ENCODE results near the gene GATAD2A. TPM values are rescaled to one million over a fixed set of nuclear protein-coding genes. Genes with fewer than 3 reads are reported as not detected.

The GATAD2A gene
- polyA plus RNA-seq, 4 donors = 40.6 to 57.7 (median 50.0) TPM

DNA sequence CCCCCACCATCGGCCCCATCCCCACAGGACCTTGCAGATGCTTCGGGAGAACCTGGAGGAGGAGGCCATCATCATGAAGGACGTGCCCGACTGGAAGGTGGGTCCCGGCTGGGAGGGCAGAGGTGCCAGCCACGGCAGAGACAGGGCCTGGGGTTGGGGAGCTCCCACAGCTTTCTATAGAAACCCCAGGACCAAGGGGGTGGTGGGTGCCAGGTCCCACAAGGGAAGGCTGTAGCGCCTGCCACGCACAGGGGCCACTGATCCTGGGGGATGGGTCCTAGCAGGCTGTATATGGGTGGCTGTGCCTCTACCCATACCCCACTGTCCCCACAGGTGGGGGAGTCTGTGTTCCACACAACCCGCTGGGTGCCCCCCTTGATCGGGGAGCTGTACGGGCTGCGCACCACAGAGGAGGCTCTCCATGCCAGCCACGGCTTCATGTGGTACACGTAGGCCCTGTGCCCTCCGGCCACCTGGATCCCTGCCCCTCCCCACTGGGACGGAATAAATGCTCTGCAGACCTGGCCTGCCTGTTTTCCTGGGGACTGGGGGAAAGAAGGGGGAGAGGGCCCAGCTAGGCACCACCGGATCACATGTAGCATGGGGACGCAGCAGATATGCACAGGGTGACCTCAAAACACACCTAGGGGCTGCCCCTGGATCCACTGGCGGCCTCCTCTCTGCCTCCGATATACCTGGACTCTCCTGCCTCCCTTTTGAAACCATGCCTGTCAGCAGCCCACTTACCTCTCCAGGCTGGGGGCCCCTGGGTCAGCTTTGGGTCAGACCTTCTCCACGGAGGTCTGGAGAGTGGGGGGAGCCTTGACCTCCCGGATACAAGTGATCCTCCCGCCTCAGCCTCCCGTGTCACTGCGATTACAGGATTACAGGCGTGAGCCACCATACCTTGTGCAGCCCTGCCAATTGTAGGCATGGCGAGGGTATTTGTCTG, 122.5 kb downstream of the GATAD2A start:
- no peak for DNase-seq (ENCODE audit: low read depth in 4 of 4, low spot score in 2 of 4)

DNA sequence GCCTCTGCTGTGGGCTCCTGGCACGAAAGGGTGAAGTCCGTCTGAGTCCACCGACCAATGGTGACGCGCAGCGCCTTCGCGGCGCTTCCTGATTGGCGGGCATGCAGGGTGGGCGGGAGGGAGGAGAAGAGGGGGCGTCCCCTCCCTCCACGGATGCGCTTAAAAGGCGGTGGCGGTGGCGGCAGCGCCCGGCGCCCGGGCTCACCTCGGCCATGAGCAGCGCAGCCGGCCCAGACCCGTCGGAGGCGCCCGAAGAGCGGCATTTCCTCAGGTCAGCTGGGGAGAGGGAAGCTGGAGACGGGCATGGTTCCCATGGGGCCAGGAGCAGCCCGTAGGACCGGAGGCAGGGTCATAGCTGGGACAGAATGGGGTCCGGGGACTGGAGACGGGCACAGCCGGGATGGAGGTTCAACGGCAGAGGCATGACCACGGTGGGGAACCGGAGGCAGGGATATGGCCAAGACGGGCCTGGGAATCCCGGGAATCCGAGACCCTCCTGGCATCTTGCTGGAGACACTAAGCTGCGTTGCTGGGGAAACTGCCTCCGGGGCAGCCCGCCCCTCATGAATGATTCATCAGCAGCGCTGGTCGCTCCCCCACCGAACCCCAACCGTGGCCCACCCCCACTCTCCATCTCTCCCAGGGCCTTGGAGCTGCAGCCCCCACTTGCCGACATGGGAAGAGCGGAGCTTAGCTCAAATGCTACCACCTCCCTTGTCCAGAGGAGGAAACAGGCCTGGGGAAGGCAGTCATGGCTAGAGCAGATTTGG, 123.4 kb downstream of the GATAD2A start, which contains the start of gene YJEFN3:
TSS of gene YJEFN3 (plus strand) at position 191 of the 770 bp plus-strand sequence. CDS start at position 213, 22 bp downstream.
- no peak for DNase-seq (ENCODE audit: low read depth in 4 of 4, low spot score in 2 of 4)

DNA sequence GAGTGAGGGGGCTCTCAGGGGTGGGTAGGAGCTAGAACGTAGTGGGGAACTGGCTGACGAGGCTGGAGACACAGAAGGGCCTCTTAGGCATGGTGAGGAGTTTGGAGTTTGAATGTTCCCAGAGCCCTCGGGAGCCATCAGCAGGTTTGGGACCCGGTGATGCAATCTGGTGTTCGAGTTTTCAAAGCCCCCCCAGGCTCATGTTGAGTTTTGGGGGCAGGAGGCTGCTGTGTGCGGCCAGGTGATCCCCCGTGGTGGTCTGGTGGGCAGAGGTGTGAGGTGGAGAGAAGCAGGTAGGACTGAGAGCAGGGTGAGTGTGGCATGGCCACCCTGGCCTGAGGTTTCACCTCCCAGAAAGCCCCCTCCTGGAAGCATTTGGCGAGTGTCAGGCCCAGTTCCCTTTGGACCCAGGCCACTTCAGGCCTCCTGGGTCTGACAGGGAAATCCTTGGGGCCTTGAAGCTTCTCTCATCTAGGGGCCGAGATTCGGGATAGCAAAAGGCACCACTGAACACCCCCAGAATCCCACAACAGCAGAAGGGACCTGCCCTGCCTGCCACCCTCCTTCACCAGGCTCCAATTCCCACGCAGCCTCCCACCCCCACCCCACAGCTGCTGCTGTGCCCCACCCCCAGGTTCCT, 124.4 kb downstream of the GATAD2A start:
- no peak for DNase-seq (ENCODE audit: low read depth in 4 of 4, low spot score in 2 of 4)

DNA sequence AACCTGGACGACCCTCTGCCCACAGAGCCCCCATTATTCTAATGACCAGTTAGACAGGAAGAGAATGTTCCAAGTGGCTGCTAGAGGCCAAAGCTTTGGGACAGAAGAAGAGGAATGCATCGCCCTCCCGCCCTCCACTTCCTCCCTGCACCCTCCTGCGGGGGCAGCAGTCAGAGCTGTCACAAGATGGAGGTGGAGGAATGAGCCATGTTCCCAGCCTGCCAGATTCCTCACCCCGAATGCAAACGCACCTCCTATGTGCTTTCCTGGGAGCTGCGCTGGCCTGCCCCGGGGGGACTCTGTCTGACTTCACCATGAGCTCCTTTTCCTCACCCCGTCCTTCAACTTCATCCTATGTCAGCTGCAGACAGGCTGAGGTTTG, 124.9 kb downstream of the GATAD2A start:
- no peak for DNase-seq (ENCODE audit: low read depth in 4 of 4, low spot score in 2 of 4)

DNA sequence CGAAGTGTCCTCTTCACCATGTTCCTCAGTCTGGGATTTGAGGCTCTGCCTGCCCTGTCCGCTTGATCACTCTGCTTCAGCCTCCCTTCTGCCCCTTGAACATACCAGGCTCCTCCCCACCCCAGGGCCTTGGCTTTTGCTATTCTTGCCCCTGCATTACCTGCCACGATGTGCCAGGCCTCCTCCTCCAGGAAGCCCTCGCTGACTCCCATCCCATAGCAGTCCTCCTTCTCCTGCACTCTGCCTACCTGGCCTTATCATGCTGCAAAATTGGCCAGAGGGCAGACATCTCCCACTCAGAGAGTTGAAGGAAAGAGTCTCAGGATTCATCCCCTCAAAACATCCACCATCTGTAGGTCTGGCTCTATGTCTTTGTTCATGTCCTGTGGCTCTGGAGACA, 125.4 kb downstream of the GATAD2A start:
- no peak for DNase-seq (ENCODE audit: low read depth in 4 of 4, low spot score in 2 of 4)

DNA sequence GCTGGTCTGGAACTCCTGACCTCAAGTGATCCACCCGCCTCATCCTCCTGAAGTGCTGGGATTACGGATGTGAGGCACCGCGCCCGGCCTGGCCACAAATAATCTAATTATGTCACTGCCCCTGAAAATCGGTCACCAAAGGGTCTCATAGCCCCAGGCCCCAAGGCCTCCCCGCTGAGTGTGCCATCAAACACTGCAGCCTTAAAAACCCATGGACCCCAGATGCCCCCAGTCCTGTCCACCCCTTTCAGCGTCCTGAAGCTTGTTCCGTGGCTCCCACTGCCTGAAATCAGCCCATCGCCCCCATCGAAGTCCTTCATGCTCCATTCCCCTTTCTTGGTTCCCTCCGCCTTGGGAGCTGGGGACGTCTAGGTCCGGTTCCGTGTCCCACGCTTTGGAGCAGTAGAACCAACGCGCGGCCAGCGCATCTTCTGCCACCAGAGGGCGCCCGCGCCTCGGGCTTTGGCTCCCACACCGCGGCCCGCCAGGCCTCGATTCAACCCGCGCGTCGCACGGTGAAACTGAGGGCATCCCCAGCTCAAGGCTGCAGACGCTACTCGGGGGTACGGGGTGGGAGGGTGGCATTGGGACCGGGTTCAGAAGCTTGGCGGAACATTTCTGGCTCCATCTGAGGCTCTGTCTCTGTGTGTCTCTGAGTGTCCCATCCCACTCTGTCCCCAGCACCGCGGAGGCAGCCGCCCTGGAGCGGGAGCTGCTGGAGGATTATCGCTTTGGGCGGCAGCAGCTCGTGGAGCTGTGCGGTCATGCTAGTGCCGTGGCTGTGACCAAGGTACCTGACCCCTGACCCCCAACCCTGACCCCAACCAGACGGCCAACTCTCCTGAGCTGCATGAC, 126.7 kb downstream of the GATAD2A start:
- DNase-seq (ENCODE audit: low read depth in 4 of 4, low spot score in 2 of 4) = no peak

DNA sequence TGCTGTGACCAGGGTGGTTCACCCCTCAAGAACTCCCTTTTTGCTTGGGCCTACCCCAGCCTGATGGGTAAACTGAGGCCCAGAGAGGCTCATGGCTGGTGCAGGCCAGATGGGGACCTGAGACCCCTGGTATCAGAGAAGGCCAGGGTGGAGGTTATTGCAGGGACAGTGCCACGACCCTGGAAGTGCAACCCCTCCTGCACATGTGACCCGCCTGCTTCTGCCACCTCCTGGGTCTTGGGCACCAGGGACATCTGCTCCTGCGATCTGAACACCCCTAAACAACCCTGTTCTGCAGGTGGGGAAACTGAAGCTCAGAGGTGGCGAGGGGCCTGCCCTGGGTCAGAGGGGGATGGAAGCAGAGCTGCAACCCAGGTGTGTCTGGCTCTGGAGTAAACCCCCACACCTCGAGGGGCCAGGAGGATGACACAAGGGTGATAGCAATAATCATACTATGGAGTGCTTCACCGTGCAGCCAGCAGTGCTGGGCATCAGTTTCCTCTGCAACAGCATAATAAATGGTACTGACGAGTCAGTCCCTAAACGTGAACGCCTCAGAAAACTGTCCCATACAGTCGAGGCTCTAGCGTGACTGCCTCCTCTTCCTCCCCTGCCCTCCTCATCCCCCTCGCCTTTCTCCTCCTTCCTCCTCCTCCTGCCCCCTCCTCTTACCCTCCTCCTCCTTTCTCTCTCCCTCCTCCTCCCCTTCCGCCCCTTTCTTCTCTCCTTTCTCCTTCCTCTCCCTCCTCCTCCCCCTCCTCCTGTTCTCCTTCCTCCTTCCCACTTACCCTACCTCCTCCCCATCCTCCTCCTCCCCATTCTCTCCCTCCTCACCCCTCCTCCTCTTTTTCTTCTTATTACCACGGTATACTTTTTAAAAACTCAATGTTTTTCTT, 127.6 kb downstream of the GATAD2A start:
- DNase-seq (ENCODE audit: low read depth in 4 of 4, low spot score in 2 of 4) = no peak

DNA sequence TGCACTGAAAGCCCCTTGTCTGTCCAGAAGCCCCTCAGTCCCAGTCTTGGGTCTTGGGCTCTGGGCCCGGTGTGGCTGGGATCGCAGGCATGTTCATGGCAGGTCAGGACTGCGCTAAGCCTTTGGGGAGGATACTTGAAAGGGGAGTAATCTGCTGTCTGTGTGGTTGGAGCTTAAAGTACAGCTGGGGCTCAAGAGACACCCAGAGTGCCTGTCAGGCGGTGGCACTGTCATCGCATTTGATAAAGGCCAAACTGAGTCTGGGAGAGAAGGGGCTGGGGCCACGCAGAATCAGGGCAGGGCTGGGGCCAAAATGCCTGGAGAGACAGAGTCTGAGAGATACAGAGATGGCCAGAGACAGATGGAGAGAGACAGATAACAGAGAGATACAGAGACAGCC, 128.4 kb downstream of the GATAD2A start:
- DNase-seq (ENCODE audit: low read depth in 4 of 4, low spot score in 2 of 4) = no peak

DNA sequence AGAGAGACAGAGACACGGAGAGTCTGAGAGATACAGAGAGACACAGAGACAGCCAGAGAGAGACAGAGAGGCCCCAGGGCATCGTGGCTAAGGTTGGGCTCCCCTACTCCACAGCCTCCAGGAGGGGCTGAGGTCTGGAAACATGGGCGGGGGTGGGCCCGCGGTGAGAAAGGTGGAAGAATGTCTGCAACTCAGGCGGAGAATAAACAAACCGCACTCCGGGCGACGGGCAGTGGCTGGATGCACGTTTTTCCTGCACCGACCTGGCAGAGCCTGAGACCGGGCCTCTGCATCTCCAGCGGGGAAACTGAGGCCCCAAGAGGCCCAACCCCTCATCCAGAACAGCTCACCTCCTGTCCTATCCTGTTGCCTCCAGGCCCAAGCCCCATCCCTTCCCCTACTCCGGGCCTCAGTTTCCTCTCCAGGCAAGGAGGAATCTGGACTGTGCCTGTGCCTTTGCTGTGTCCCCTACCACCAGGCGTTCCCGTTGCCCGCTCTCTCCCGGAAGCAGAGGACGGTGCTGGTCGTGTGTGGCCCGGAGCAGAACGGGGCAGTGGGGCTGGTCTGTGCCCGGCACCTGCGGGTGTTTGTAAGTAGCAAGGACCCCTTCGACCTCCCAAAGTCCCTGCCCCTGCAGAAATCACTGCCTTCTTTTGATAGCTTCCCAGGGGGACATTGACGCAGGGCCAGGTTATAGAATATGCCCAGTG, 129.2 kb downstream of the GATAD2A start:
- no peak for DNase-seq (ENCODE audit: low read depth in 4 of 4, low spot score in 2 of 4)

DNA sequence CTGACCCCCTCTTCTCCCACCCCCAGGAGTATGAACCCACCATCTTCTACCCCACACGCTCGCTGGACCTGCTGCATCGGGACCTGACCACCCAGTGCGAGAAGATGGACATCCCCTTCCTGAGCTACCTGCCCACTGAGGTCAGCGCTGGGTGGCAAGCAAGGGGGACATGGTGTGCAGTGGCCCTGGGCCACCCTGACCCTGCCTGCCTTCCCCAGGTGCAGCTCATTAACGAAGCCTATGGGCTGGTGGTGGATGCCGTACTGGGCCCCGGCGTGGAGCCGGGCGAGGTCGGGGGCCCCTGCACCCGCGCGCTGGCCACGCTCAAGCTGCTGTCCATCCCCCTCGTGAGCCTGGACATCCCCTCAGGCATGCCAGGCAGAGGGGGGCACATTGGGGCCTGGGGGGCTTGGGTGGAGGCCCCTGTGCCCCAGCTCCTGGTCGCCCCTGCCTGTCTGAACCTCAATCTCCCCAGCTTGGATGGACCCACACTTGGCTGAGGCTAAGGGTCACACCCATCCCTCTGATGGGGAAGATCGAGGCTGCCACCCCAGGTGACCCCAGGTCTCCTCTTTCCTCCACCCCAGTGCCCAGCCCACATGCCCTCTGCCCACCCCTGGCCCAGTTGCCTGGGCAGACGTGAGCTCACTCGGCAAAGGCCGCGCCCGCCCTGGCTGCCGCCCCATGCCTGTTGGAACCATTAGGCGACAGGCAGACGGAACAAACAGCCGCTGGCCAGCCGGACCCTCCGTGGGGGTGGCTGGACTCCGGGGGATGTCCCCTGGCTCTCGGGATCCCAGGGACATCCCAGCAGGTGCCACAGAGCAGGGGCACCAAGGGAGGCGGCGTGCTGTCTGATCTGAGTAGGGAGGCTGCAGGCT, 130.1 kb downstream of the GATAD2A start:
- no peak for DNase-seq (ENCODE audit: low read depth in 4 of 4, low spot score in 2 of 4)

DNA sequence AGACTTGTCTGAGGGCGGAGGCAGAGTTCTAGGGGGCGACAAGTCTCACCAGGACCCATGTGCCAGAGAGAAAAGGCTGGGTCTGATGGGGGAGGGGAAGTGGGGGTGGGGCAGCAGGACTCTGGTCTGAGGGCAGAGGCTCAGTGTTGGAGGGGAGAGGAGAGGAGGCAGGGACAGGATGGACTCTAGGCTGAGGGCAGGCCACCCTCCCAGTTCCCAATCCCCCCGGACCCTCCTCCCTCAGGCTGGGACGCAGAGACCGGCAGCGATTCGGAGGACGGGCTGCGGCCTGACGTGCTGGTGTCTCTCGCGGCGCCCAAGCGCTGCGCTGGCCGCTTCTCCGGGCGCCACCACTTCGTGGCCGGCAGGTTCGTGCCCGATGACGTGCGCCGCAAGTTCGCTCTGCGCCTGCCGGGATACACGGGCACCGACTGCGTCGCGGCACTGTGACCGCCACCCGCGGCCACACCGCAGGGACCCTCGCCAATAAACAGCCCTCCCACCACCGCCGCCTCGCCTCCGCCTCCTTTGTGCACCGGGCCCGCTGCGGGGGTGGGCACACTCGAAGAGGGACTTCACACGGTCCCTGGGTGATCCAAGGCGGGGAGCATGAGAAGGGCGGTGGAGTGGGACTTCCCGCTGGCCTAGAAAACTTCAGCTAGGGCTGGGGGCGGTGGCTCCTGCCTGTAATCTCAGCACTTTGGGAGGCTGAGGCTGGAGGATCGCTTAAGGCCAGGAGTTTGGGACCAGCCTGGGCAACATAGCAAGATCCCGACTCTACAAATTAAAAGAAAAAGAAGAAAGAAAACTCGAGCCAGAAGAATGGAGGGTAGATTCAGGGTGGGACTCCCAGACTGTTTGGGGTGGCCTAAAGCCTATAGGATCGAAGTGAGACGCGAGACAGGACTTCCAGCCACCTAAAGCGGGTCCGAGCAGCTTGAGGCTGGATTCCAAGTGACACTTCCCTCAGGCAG, 131.9 kb downstream of the GATAD2A start:
- DNase-seq (ENCODE audit: low read depth in 4 of 4, low spot score in 2 of 4) = no peak

DNA sequence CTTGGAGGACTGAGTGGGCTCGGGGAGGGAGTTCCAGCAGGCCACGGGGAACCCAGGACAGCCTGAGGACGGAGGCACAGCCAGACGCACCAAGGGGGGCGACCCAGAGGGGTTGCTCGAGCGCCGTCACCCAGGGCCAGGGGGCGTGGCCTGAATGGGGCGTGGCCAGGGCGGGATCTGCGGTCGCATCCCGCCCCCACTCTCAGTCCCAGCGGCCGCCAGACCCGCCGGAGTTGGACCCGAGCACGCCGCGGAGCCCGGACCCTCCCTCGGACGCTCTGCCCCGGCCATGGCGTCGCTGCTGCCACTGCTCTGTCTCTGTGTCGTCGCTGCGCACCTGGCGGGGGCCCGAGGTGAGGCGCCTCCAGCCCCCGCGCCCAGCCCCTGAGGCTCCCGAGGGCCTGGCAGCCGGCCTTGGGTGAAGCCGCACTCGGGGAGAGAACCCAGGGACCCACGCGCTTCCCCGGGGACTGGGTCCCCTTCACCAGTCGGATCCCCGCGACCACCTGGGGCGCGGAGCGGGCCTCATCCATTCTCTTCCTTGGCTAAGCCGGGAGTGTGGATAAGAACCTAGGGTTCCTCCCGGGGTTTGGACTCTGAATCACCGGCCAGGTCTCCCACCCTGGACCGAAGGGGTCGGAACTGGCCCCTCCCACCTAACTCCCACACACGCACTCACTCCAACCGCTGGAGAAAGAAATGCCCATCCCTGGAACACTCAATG, 132.7 kb downstream of the GATAD2A start, which contains the start of gene CILP2:
TSS of gene CILP2 (plus strand) at position 205 of the 724 bp plus-strand sequence. CDS start at position 290, 85 bp downstream.
- no peak for DNase-seq (ENCODE audit: low read depth in 4 of 4, low spot score in 2 of 4)

DNA sequence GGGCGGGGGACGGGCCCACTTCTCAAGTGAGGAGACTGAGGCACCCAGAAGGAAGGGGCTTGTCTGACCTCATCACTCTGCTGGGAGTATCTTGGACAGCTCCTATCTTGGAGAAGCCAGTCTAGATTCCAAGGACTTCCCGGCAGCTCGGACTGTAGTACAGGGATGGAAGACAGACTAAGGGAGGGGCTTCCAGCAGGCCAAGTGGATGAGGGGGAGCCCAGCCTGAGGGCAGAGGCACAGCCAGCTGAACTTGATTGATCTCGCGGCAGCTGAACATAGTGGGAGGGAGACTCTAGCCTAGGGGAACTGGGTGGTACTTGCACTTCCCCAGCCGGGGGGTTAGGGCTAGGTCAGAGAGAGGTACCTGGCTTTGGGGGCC, 133.3 kb downstream of the GATAD2A start:
- DNase-seq (ENCODE audit: low read depth in 4 of 4, low spot score in 2 of 4) = no peak

DNA sequence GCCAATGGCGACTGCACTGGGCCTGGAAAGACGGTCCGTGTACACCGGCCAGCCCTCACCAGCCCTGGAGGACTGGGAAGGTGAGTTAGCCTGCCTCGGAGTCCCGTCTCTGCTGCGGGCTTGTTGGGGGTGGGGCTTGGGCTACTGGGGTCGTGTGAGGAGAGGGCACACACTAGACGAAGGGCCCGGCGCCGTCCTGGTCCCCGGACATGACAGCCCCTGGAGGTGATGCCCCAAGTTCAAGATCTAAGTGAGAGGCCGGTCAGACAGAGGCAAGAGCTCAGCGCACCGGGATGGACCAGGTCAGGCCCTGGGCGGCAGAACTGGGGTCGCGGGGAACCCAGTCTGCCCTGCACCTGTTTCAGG, 134.2 kb downstream of the GATAD2A start:
- no peak for DNase-seq (ENCODE audit: low read depth in 4 of 4, low spot score in 2 of 4)

DNA sequence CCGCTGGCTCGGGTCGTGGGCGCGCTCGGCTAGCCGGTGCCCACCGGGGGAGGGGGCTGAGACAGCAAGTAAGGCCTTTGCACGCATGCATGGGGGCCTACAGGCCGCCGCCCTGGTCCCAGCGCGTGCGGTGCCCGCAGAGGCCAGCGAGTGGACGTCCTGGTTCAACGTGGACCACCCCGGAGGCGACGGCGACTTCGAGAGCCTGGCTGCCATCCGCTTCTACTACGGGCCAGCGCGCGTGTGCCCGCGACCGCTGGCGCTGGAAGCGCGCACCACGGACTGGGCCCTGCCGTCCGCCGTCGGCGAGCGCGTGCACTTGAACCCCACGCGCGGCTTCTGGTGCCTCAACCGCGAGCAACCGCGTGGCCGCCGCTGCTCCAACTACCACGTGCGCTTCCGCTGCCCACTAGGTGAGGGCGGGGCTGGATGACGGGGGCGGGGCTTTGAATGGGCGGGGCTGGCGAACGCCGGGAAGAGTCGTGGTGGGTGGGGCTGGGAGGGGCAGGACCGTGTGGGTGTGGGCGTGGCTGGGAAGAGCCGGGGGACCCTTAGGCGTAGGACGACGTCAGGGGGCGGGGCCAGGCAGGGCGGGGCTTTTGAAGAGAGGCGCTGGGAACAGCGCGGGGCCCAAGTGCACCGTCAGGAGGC, 134.7 kb downstream of the GATAD2A start:
- no peak for DNase-seq (ENCODE audit: low read depth in 4 of 4, low spot score in 2 of 4)

Data from left renal cortex interstitium (tissue), 4 donors.